B cell (primary cell): ENCODE data around the gene SLC39A13. TPM values are rescaled to one million over a fixed set of nuclear protein-coding genes. Genes with fewer than 3 reads are reported as not detected.

Experiments used
- ATAC-seq: fragments of 200-7000 bp; cut with Tn5 transposase; one replicate; pipeline ENCODE4 v1.10.0; 2021; ENCODE audit warnings: low read depth, mild to moderate bottlenecking, moderate number of reproducible peaks, moderate library complexity
- CTCF ChIA-PET: fragments of 350-600 bp; sonication (Branson Sonifier 250); formaldehyde crosslinking; loops from one replicate; lab custom pipeline; 2021; ENCODE audit warnings: antibody characterized with exemption, inconsistent platforms; lab: Charles Lee
- POLR2A ChIA-PET: fragments of 350-600 bp; sonication (Branson Sonifier 250); formaldehyde crosslinking; loops from one replicate; lab custom pipeline; 2021; ENCODE audit warnings: antibody characterized with exemption; lab: Charles Lee
- DNase-seq: peaks from one replicate; pipeline ENCODE4 v3.0.0; 2013
- H2AFZ ChIP-seq: 2 replicates; pipeline ENCODE4 v1.6.1; 2012; ENCODE audit warnings: mild to moderate bottlenecking, low read depth, low read length; ENCODE audit not compliant: insufficient read depth, poor library complexity, severe bottlenecking
- H3K27ac ChIP-seq, 2 donors: 1 replicate in 1 of 2; 2 replicates in 1 of 2; pipeline ENCODE4 v1.5.1; 2012 to 2013; ENCODE audit warnings: low read length in 2 of 2, mild to moderate bottlenecking in 2 of 2, moderate library complexity in 1 of 2
- H3K27me3 ChIP-seq, 4 experiments: fragments of 200-600 bp in 1 of 4; sonication (generic) in 1 of 4; replicated peaks in 1 of 4; 1 replicate in 2 of 4; 2 replicates in 2 of 4; pipeline versions ENCODE4 v1.6.1 to v1.7.0; 2013 to 2016; ENCODE audit warnings: low read length in 3 of 4, mild to moderate bottlenecking in 2 of 4, mixed read lengths in 1 of 4, moderate library complexity in 1 of 4; ENCODE audit not compliant: insufficient read depth in 4 of 4, control insufficient read depth in 3 of 4; ENCODE audit errors: control extremely low read depth in 1 of 4
- H3K36me3 ChIP-seq, 2 experiments: replicated peaks in 1 of 2; 1 replicate in 1 of 2; 2 replicates in 1 of 2; pipeline versions ENCODE4 v1.6.1 to v1.7.1; 2013; ENCODE audit warnings: low read length in 1 of 2; ENCODE audit not compliant: insufficient read depth in 2 of 2, control insufficient read depth in 1 of 2; ENCODE audit errors: control extremely low read depth in 1 of 2, extremely low read depth in 1 of 2
- H3K4me1 ChIP-seq, 2 donors: fragments of 200-600 bp in 1 of 2; sonication (generic) in 1 of 2; 1 replicate in 1 of 2; 2 replicates in 1 of 2; pipeline versions ENCODE4 v1.5.1 to v1.6.1; 2013 to 2017; ENCODE audit warnings: low read length in 2 of 2; ENCODE audit not compliant: control insufficient read depth in 2 of 2, insufficient read depth in 2 of 2
- H3K4me2 ChIP-seq: replicated peaks from 2 replicates; pipeline ENCODE3; 2012; ENCODE audit warnings: mild to moderate bottlenecking, low read depth, low read length; ENCODE audit not compliant: poor library complexity, severe bottlenecking
- H3K4me3 ChIP-seq, 5 experiments: fragments of 200-600 bp in 1 of 5; sonication (generic) in 1 of 5; 1 replicate in 3 of 5; 2 replicates in 2 of 5; pipeline versions ENCODE4 v1.5.1 to v1.7.0; 2011 to 2016; ENCODE audit warnings: low read length in 4 of 5, mild to moderate bottlenecking in 4 of 5, low read depth in 2 of 5, control low read depth in 1 of 5, moderate library complexity in 1 of 5; ENCODE audit not compliant: insufficient read depth in 1 of 5; ENCODE audit errors: control extremely low read depth in 1 of 5, extremely low read depth in 1 of 5
- H3K79me2 ChIP-seq: fragments of 200-600 bp; sonication (generic); one replicate; pipeline ENCODE4 v1.6.0; 2016; ENCODE audit warnings: low read length; ENCODE audit not compliant: control insufficient read depth, insufficient read depth
- H3K9ac ChIP-seq: fragments of 200-600 bp; sonication (generic); 2 replicates; pipeline ENCODE4 v1.6.1; 2017; ENCODE audit warnings: mild to moderate bottlenecking, low read length, moderate library complexity
- H3K9me3 ChIP-seq, 3 donors: one replicate each; pipeline versions ENCODE4 v1.6.1 to v1.7.1; 2013; ENCODE audit warnings: low read length in 2 of 3; ENCODE audit not compliant: control insufficient read depth in 2 of 3, insufficient read depth in 1 of 3; ENCODE audit errors: control extremely low read depth in 1 of 3
- H4K20me1 ChIP-seq: 2 replicates; pipeline ENCODE4 v1.6.0; 2012; ENCODE audit warnings: mild to moderate bottlenecking, low read length; ENCODE audit not compliant: insufficient read depth, control insufficient read depth, poor library complexity, severe bottlenecking
- H3K27ac Mint-ChIP-seq: one replicate; pipeline ENCODE4 v1.8.0; 2021; ENCODE audit warnings: mixed read lengths
- H3K27me3 Mint-ChIP-seq: one replicate; pipeline ENCODE4 v1.8.0; 2021; ENCODE audit warnings: mixed read lengths
- H3K4me1 Mint-ChIP-seq: one replicate; pipeline ENCODE4 v1.8.0; 2021; ENCODE audit warnings: mixed read lengths
- H3K4me3 Mint-ChIP-seq: one replicate; pipeline ENCODE4 v1.8.0; 2021; ENCODE audit warnings: mixed read lengths
- H3K9me3 Mint-ChIP-seq: one replicate; pipeline ENCODE4 v1.8.0; 2022; ENCODE audit warnings: mixed read lengths; ENCODE audit not compliant: insufficient read depth
- EZH2 ChIP-seq: IDR thresholded peaks from 2 replicates; pipeline ENCODE4 v1.6.1; 2012; ENCODE audit warnings: borderline replicate concordance, low read depth, mild to moderate bottlenecking, moderate library complexity, low read length; ENCODE audit not compliant: insufficient read depth, poor library complexity, severe bottlenecking
- WGBS: methylation state at CpG from one replicate; pipeline ENCODE4 v1.1.5; 2013; ENCODE audit warnings: missing lambda C conversion rate; ENCODE audit not compliant: insufficient coverage; 5-methylcytosine and 5-hydroxymethylcytosine counted together
- intact Hi-C: fragments of 100-400 bp; cut with micrococcal nuclease; formaldehyde crosslinking; loops from one replicate; pipeline ENCODE4 v1.10.0; 2022
- polyA plus RNA-seq: library from polyadenylated mRNA; depleted of rRNA; stranded (reverse); fragments of >200 nt; gene quantifications from 2 replicates; pipeline ENCODE4 v1.2.3, GENCODE V29; 2012
- total RNA-seq, 2 donors: library from RNA; stranded (reverse); fragments of 120-200 nt in 1 of 2; gene quantifications; 1 replicate in 1 of 2; 2 replicates in 1 of 2; pipeline versions ENCODE4 v1.2.3 to v1.2.4, GENCODE V29; 2013 to 2022
- TF ChIP-seq, protein P1 (sequence below): fragments of 200-600 bp; IDR thresholded peaks from one replicate; pipeline ENCODE4 v1.8.0; 2022; ENCODE audit warnings: antibody characterized with exemption, mild to moderate bottlenecking

Gene SLC39A13
- total and polyA plus RNA-seq, 2 donors (not counting 1 experiment from before 2014, with no cell fraction given), result 33.0 to 55.7 TPM

DNA sequence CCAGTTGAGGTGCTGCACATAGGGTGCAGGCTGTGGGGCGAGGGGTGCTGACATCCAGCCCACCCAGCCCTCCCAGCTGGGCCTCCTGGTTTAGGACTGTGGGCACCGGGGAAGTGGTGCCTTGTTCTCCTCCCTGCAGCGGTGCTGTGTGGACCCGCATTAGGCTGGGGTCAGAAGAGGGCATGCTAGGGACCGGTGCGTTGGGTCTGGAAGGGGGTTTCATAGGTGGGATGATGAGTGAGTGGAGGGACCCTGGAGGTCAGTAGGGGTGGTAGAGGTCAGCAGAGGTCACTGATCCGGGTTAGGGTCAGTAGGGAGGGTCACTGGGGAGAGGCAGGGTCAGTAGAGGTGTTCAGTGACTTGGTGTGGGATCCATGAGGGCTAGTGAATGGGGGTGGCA lies 49.2 kb upstream of the SLC39A13 start:
- Histone ChIP-seq H4K20me1 (peaks cover 83% of the 10 kb centered on the region), H3K4me3 (no peak overlapping the region), H3K4me1 (peaks cover 9 to 10% of the 10 kb centered on the region in 2 donors), H3K79me2 (peaks cover 65% of the 10 kb centered on the region), H3K9me3 (peaks cover 0 to 4% (median 0%) of the 10 kb centered on the region in 3 donors), H3K4me2 (peak overlapping the region; percentile 27), H3K27me3 (no peaks in the 10 kb centered on the region), H3K36me3 (peaks cover 0 to 36% of the 10 kb centered on the region in 2 experiments), H3K27ac (peak overlapping the region in 1 of 2 donors; percentile 44), H3K9ac (no peak overlapping the region), H2AFZ (no peak overlapping the region)
- no peaks in the 10 kb centered on the region for H3K27me3 Mint-ChIP-seq
- TF ChIP-seq EZH2, result no peak
- TF ChIP-seq, protein P1, sequence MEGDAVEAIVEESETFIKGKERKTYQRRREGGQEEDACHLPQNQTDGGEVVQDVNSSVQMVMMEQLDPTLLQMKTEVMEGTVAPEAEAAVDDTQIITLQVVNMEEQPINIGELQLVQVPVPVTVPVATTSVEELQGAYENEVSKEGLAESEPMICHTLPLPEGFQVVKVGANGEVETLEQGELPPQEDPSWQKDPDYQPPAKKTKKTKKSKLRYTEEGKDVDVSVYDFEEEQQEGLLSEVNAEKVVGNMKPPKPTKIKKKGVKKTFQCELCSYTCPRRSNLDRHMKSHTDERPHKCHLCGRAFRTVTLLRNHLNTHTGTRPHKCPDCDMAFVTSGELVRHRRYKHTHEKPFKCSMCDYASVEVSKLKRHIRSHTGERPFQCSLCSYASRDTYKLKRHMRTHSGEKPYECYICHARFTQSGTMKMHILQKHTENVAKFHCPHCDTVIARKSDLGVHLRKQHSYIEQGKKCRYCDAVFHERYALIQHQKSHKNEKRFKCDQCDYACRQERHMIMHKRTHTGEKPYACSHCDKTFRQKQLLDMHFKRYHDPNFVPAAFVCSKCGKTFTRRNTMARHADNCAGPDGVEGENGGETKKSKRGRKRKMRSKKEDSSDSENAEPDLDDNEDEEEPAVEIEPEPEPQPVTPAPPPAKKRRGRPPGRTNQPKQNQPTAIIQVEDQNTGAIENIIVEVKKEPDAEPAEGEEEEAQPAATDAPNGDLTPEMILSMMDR, result no peak
- no peaks in the 10 kb centered on the region for H3K9me3 Mint-ChIP-seq
- 82% methylated on average over 6 of the region's 7 CpGs for WGBS
- no peak overlapping the region for H3K4me3 Mint-ChIP-seq
- DNase-seq, result no peak
- peaks cover 23% of the 10 kb centered on the region for H3K4me1 Mint-ChIP-seq
- H3K27ac Mint-ChIP-seq, result peak overlapping the region; percentile 51
- no peak for ATAC-seq
- intact Hi-C loops, result no loop called here
- ChIA-PET CTCF (interaction anchor here (0.8 to 2.0 kb wide), 2 partner anchors 15 to 52 kb away, joined by 3 to 7 read pairs; no protein-coding TSS in a partner anchor), POLR2A (no interaction called here)

GRCh38 chr11:47359586-47359985 lies 48.8 kb upstream of the SLC39A13 start:
- no peaks in the 10 kb centered on the region for H3K27me3 Mint-ChIP-seq
- 18% methylated on average over 13 of the region's 17 CpGs for WGBS
- H3K9me3 Mint-ChIP-seq, result no peaks in the 10 kb centered on the region
- ATAC-seq (no peak), DNase-seq (no peak)
- Histone ChIP-seq H3K4me3 (no peak overlapping the region), H3K4me1 (peaks cover 9 to 10% of the 10 kb centered on the region in 2 donors), H2AFZ (no peak overlapping the region), H3K9me3 (peaks cover 0 to 4% (median 0%) of the 10 kb centered on the region in 3 donors), H4K20me1 (peaks cover 87% of the 10 kb centered on the region), H3K27ac (peak overlapping the region in 1 of 2 donors; percentile 44), H3K79me2 (peaks cover 69% of the 10 kb centered on the region), H3K9ac (no peak overlapping the region), H3K27me3 (no peaks in the 10 kb centered on the region), H3K4me2 (peak overlapping the region; percentile 27), H3K36me3 (peaks cover 0 to 36% of the 10 kb centered on the region in 2 experiments)
- intact Hi-C loops, result no loop called here
- ChIA-PET CTCF (interaction anchor here (0.8 to 2.0 kb wide), 2 partner anchors 14 to 52 kb away, joined by 3 to 7 read pairs; no protein-coding TSS in a partner anchor), POLR2A (interaction anchor here (1.5 kb wide), 1 partner anchor 41 kb away, joined by 4 read pairs; no protein-coding TSS in a partner anchor)
- H3K27ac Mint-ChIP-seq, result peak overlapping the region; percentile 53
- TF ChIP-seq, protein P1, result no peak
- no peak for TF ChIP-seq EZH2
- peaks cover 25% of the 10 kb centered on the region for H3K4me1 Mint-ChIP-seq
- no peak overlapping the region for H3K4me3 Mint-ChIP-seq
